ENCODE results near the gene BAHD1.
A peak's percentile ranks its signal among the peaks of the same experiment; 100 is the strongest.

BAHD1 gene

DNA sequence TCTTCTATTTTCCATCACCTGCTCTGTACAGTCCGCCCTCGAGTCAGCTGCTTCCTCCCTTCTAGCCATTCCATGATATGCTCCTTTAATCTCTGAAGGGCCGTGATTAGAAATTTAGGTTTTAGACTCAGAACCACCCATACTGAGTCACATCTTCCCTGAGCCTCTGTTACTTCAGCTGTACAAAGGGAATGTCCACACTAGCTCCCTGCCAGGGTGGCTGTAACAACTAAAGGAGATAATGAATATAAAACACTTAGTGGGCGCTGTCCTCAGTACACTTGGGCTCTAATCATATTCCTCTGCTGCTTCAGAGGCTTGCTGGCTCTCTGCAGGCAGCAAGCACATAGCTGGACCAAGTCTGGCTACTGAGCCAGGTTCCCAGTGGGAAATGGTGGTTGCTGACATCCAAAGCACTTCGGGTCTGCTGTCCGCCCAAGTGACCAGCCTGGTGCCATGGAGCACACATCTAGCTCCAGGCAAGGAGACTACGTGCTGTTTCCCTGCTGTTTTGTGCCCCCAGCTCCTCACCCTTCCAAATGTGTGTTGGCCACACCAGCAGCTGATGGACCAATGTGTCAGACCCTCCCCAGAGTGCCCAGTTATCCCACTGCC lies 29.1 kb downstream of the BAHD1 start:
- no peak for DNase-seq

DNA sequence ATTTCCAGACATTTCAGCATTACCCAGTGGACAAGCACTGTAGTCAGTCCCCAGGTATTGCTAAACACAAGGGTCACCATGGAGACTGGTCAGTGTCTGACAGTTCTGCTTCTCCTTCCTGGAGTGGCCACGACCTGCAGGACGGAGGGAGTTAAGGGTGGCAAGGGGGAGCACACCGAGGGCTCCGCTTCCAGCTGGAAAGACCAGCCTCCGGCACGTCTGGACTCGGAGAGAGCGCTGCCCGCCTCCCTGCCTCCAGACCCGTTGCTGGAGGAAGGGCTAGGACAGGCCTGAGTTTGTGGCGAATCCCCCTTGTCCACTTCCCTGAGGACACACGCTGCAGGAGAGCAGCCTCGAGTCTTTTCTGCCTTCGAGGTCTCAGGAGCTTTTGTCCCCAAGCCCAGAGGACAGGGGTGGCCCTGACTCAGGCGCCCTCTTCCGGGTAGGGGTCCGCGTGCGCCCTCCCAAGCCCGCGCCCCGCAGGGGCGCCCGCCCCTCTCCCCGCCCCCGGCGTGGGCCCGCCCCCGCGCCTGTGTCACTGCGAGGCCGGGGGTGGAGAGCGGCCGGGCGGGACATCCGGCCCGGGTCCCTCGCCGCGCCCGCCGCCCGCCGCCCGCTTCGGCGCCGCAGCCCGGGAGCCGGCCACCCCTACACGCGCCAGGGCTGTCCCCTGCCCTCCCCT lies 29.8 kb downstream of the BAHD1 start, which contains the start of gene CHST14:
CHST14 (plus strand) TSS at position 562 of the 682 bp plus-strand sequence. CDS start 230 bp downstream, outside the sequence.
- DNase-seq: peak; percentile 25

DNA sequence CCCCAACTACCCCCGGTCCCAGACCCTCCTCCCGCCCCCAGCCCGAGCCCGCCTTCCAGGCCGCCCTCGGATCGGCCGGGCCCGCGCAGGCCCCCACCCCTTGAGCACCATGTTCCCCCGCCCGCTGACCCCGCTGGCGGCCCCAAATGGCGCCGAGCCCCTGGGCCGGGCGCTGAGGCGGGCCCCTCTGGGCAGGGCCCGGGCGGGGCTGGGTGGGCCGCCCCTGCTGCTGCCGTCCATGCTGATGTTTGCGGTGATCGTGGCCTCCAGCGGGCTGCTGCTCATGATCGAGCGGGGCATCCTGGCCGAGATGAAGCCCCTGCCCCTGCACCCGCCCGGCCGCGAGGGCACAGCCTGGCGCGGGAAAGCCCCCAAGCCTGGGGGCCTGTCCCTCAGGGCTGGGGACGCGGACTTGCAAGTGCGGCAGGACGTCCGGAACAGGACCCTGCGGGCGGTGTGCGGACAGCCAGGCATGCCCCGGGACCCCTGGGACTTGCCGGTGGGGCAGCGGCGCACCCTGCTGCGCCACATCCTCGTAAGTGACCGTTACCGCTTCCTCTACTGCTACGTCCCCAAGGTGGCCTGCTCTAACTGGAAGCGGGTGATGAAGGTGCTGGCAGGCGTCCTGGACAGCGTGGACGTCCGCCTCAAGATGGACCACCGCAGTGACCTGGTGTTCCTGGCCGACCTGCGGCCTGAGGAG lies 30.5 kb downstream of the BAHD1 start:
- no peak for DNase-seq

DNA sequence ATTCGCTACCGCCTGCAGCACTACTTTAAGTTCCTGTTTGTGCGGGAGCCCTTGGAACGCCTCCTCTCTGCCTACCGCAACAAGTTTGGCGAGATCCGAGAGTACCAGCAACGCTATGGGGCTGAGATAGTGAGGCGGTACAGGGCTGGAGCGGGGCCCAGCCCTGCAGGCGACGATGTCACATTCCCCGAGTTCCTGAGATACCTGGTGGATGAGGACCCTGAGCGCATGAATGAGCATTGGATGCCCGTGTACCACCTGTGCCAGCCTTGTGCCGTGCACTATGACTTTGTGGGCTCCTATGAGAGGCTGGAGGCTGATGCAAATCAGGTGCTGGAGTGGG lies 31.0 kb downstream of the BAHD1 start:
- no peak for DNase-seq

DNA sequence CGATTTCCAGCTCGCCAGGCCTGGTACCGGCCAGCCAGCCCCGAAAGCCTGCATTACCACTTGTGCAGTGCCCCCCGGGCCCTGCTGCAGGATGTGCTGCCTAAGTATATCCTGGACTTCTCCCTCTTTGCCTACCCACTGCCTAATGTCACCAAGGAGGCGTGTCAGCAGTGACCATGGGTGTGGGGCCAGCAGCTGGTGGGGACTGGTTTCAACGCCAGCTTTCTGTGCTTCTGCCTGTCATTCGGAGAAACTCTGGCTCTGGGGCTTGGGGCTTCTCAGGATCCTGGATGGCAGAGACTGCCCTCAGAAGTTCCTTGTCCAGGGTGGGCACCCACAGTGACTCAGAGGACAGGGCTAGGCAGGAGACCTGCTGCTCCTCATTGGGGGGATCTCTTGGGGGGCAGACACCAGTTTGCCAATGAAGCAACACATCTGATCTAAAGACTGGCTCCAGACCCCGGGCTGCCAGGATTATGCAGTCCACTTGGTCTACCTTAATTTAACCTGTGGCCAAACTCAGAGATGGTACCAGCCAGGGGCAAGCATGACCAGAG lies 31.5 kb downstream of the BAHD1 start:
- no peak for DNase-seq

DNA sequence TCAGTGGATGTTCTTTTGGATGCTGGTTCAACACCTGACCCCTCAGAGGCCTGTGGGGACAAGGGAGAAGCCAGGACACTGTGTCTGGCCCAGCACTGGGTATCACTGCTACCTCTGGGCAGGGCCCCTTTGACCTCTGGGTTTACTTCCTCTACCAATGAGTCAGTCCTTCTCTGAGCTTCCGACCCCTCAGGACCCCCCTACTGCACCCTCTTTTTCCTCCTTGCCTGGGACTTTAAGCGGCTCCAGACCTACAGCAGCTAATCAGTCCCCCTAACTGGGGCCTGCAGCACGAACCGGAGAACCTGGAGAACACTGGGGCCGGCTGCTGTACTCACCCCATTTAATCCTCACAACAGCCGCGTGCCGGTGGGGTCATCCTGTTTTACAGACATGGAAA lies 33.8 kb downstream of the BAHD1 start:
- no peak for DNase-seq

DNA sequence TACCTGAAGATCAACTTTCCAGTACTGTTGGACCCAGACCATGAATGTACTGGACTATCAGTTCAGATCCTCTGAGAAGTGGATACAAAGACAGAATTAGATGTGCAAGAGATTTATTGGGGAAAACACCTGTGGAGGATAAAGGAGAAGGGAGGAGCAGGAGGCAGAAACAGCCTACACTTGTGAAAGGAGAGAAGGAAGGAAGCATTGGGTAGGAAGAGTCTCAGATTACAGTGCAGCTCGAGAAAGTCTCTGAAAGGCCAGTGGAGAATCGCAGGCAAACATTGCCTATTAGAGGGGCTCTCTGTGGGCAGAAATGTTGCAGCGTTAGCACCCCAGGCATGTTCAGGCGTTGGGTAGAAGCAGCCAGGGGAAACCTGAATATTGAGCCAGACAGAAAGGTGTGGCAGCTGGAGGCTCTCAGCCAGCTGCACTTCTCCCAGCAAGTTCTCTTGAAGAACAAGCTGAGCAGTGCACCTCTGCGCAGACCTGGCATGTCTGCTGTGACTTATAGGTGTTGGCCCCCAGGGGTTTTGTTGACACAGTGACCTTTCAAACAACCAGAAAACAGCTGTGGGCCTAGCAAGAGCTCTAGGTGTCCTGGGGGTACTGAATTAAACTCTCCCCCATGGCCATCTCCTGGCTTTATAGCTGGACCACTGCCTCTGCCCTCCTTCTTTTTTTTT lies 37.0 kb downstream of the BAHD1 start:
- DNase-seq: no peak

DNA sequence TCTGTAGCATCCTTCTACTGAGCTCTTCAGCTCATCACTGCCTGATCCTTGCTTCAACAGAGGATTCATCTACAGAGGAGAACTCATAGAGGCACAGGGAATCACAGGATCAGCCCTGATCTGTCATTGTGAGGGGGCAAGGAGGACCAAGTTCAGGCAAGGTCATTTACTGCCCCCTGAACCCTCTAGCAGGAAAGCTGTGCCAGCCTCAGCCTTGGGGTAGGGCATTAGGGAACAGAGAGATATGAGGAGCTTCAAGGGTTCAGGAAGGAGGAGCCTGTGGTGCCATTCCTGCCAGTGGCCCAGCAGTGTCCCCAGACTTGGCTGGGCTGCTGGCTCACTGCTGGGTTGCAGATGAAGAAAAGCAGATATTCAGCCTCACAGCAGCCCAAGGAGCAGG lies 38.3 kb downstream of the BAHD1 start:
- DNase-seq: no peak

DNA sequence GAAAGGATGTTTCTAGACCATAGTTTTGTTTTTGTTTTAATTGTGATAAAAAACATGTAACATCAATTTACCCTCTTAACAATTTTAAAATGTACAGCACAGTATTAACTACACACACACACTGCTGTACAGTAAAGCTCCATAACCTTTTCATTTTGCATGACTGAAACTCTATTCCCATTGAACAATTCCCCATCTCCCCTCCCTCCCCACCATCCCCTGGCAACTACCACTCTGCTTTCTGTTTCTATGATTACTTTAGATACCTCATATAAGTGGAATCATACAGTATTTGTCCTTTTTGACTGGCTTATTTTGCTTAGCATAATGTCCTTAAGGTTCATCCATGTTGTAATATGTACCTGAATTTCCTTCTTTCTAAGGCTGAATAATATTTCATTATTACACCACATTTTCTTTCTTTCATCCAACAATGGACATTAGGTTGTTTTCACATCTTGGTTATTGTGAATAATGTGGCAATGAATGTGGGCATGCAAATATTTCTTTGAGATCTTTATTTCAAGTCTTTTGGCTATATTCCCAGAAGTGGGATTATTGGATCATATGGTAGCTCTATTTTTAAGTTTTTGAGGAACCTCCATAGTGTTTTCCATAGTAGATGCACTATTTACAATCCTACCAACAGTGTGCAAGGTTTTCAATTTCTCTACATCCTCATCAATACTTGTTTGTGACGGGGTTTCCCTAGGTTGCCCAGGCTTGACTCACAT lies 40.8 kb downstream of the BAHD1 start:
- no peak for DNase-seq

DNA sequence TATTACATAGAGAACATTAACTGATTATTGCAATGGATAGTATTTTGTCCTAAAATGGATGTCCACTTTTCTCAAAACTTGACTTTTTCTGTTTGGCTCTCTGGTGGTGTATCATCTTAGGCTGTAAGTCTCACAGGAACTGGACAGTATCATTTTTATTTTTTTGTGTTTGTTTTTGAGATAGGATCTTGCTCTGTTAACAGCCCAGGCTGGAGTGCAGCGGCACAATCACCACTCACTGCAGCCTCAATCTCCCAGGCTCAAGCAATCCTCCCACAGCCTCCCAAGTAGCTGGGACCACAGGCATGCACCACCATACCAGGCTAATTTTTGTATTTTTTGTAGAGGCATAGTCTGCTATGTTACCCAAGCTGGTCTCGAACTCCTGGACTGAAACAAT lies 43.2 kb downstream of the BAHD1 start:
- no peak for DNase-seq

DNA sequence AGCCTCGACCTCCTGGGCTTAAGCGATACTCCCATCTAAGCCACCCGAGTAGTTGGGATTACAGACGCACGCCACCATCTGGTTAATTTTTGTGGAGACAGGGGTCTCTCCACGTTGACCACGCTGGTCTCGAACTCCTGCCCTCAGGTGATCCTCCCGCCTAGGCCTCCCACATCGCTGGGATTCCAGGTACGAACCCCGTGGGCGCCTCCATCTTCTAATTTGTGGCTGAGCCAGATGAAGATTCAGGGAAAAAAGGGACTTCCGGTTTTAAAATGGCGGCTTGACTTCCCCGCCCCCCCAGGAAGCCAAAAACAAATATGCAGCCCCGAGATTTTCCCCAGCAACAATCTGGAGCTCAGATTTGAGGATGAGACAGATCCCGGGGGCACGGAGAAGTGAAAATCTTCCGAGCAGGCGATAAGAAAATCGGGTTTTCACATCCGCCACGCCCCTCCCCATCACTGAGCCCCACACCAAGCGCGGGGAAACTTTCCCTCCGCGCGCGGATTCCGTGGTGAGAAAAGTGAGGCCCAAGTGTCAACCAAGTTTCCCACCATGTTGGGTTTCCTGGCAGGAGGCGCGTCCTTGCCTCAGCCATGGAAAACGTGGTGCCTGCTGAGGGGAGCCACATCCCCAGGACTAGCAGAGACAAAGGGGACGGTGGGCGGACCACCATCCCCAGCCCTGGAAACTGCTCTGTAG lies 45.5 kb downstream of the BAHD1 start:
- no peak for DNase-seq

DNA sequence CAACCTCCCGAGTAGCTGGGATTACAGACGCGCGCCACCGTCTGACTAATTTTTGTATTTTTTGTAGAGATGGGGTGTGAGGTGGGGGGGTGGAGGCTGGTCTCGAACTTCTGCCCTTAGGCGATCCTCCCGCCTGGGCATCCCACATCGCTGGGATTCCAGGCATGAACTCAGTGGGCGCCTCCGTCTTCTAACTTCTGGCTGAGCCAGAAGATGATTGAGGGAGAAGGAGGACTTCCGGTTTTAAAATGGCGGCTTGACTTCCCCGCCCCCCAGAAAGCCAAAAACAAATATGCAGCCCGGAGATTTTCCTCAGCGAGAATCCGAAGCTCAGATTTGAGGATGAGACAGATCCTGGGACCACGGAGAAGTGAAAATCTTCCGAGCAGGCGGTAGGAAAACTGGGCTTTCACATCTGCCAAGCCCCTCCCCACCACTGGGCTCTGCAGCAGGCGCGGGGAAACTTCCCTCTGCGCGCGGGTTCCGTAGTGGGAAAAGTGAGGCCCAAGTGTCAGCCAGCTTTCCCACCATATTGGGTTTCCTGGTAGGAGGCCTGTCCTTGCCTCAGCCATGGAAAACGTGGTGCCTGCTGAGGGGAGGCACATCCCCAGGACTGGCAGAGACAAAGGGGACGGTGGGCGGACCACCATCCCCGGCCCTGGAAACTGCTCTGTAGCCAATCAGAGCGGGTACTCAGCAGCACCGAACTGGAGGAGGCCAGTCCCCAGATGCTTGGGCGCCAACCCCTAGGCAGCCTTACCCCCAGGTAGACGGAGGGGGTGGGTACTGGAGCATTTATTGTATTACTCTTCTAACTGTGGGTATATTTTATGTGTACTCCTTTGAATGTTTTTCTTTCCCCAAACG lies 47.3 kb downstream of the BAHD1 start:
- no peak for DNase-seq

DNA sequence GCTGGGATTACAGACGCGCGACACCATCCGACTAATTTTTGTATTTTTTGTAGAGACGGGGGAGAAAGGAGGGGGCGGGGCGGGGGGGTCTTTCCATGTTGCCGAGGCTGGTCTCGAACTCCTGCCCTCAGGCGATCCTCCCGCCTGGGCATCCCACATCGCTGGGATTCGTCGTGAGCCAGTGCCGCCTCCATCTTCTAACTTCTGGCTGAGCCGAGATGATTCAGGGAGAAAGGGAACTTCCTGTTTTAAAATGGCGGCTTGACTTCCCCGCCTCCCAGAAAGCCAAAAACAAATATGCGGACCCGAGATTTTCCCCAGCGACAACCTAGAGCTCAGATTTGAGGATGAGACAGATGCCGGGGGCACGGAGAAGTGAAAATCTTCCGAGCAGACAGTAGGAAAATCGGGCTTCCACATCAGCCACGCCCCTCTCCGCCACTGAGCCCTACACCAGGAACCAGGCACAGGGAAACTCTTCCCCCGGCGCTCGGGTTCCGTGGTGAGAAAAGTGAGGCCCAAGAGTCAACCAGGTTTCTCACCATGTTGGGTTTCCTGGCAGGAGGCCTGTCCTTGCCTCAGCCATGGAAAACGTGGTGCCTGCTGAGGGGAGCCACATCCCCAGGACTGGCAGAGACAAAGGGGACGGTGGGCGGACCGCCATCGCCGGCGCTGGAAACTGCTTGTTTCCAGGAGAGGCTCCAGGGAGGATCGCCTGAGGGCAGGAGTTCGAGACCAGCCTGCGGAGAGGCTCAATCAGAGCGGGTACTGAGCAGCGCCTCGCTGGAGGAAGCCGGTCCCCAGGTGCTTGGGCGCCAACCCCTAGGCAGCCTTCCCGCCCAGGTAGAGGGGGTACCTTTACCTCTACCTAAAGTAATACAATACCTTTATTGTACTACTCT lies 48.8 kb downstream of the BAHD1 start:
- DNase-seq: no peak

DNA sequence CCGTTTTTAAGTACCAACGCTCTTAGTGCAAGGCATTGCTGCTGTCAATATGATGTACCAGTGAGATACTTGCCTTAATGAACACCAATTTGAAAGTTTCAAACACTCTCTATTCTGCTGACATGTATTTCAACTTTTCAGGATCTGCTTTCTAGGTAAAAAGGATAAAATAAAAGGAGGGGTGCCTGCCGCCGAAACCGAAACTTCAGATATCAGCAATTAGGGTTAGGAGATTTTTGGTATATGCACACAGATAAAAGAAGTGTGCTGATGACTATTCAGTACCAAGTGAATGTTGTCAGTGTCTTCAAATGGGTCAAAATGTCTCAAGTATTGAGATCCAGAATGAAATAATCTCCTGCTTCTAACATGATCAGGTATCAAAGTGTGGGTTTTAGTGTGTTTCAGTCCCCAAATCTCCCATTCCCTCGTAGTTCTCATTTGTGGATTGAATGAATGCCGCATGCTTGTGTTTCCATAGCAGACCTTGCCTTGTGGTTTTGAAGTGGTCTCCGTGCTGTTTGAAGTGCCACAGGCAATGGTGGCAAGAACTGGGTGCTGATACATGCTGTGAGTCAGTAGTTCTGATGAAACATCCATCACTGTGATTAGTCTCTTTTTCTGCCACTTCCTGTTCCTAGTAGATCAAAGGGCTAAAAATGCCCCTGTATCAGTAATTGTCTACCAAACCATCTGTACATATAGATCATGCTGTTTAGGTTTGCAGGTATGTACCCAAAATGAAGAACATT lies 52.5 kb downstream of the BAHD1 start:
- DNase-seq: no peak

DNA sequence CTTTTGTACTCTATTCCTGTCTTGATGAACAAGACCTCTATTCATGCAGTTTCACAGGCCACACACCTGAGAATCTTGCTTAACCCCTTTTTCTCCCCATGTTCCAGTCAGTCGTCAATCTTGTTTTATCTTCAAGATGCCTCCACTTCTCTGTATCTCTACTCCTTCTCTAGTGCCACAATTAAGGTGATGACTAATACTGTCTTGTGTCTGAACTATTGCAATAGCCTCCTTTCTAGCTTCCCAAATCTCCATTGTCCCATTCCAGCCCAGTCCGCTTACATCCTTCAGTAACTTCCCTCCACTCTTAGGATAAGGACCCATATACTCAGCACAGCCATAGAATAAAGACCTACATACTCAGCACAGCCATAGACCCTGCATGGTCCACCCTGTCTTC lies 54.8 kb downstream of the BAHD1 start:
- DNase-seq: no peak

DNA sequence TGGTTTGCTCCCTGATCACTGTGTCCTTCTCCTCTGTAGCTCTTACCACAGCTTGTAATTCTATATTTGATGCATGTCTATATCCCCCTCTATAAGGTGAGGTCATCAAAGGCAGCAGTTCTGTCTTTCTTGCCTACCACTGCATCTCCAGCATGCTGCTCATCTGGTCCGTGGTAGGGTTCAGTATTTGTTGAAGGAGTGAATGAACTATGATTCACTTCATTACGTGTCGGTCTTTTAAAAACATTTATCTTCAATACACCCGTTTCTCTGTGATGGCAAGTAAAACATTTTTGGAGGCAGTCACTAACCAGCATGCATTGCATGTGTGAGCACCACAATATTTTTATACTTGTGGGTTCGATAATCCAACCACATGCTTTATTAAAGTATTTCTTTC lies 57.7 kb downstream of the BAHD1 start:
- no peak for DNase-seq

DNA sequence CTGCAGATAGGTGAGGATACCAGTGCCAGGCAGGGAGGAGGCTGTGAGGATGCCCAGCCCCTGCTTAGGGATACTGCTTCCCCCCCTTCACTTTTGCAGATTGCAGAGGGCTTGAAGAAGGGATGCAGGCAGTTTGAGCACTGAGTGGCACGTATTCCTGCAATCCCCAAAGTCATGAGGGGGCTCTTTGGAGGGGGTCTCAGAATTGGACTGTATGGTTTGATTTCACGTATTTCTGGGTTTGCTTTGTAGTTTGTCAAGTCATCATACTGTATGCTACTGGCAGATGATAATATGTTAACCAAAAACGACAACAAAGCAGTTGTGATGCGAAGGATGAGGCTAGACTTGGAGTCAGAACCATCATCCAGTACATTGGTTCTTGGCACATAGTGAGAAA lies 58.1 kb downstream of the BAHD1 start:
- DNase-seq: no peak

DNA sequence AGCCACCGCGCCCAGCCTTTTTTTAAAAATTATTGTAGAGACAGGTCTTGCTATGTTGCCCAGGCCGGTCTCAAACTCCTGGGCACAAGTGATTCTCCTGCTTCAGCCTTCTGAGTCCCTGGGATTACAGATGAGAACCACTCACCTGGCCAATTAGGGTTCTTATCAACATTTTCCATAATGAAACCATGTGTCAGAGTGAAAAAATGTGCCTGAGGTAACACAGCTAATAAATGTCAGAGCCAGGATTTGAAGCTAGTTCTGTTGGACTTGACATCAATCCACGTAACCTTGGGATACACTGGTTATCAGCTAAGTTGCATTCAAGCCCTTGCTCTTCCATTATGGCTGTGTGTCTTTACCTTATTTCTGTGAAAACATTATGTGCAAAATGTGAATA lies 59.2 kb downstream of the BAHD1 start:
- no peak for DNase-seq

Data from T1000 (cell line).